CD14-positive monocyte (primary cell): ENCODE results near the gene RARRES2. TPM values are rescaled to one million over a fixed set of nuclear protein-coding genes. Genes with fewer than 3 reads are reported as not detected.

Experiments
- DNase-seq, 3 donors: peaks; one replicate each; pipeline ENCODE4 v3.0.0-alpha.2; 2011 to 2022
- H2AFZ ChIP-seq: 2 replicates; pipeline ENCODE4 v1.6.0; 2012; ENCODE audit warnings: mild to moderate bottlenecking, low read depth, low read length, inconsistent platforms; ENCODE audit not compliant: insufficient read depth, poor library complexity, severe bottlenecking
- H3K27ac ChIP-seq, 2 donors: 1 replicate in 1 of 2; 2 replicates in 1 of 2; pipeline ENCODE4 v1.5.1; 2012 to 2013; ENCODE audit warnings: low read length in 2 of 2, control low read depth in 1 of 2, inconsistent platforms in 1 of 2, low read depth in 1 of 2, mild to moderate bottlenecking in 1 of 2
- H3K27me3 ChIP-seq, 2 donors: one replicate each; pipeline versions ENCODE4 v1.6.0 to v1.6.1; 2011 to 2013; ENCODE audit warnings: low read length in 2 of 2; ENCODE audit not compliant: control insufficient read depth in 2 of 2, insufficient read depth in 2 of 2
- H3K36me3 ChIP-seq, 2 donors: replicated peaks in 1 of 2; 1 replicate in 1 of 2; 2 replicates in 1 of 2; pipeline versions ENCODE4 v1.5.1 to v1.6.1; 2012 to 2013; ENCODE audit warnings: low read length in 2 of 2, control low read depth in 1 of 2, inconsistent platforms in 1 of 2, mild to moderate bottlenecking in 1 of 2; ENCODE audit not compliant: insufficient read depth in 2 of 2, control insufficient read depth in 1 of 2
- H3K4me1 ChIP-seq, 2 donors: 1 replicate in 1 of 2; 2 replicates in 1 of 2; pipeline versions ENCODE4 v1.5.1 to v1.6.1; 2012 to 2013; ENCODE audit warnings: low read length in 2 of 2, control low read depth in 1 of 2, inconsistent platforms in 1 of 2, mild to moderate bottlenecking in 1 of 2, moderate library complexity in 1 of 2; ENCODE audit not compliant: insufficient read depth in 2 of 2, control insufficient read depth in 1 of 2
- H3K4me2 ChIP-seq: replicated peaks from 2 replicates; pipeline ENCODE3; 2012; ENCODE audit warnings: low read length, moderate library complexity, mild to moderate bottlenecking; ENCODE audit not compliant: poor library complexity, severe bottlenecking; ENCODE audit errors: extremely low read depth
- H3K4me3 ChIP-seq, 3 experiments: fragments of 200-600 bp in 1 of 3; sonication (generic) in 1 of 3; replicated peaks in 1 of 3; 1 replicate in 2 of 3; 2 replicates in 1 of 3; pipeline ENCODE4 v1.5.1; 2011 to 2013; ENCODE audit warnings: low read length in 3 of 3, mild to moderate bottlenecking in 3 of 3, control low read depth in 2 of 3, low read depth in 2 of 3, inconsistent platforms in 1 of 3, moderate library complexity in 1 of 3
- H3K79me2 ChIP-seq: 2 replicates; pipeline ENCODE4 v1.6.0; 2012; ENCODE audit warnings: mild to moderate bottlenecking, control low read depth, inconsistent platforms, low read length, moderate library complexity; ENCODE audit not compliant: insufficient read depth
- H3K9ac ChIP-seq: 2 replicates; pipeline ENCODE4 v1.6.0; 2017; ENCODE audit warnings: low read length, mild to moderate bottlenecking; ENCODE audit not compliant: insufficient read depth, poor library complexity, severe bottlenecking
- H3K9me3 ChIP-seq, 2 donors: replicated peaks in 1 of 2; 1 replicate in 1 of 2; 2 replicates in 1 of 2; pipeline versions ENCODE4 v1.5.1 to v1.6.1; 2012 to 2013; ENCODE audit warnings: low read length in 2 of 2, control low read depth in 1 of 2; ENCODE audit not compliant: control insufficient read depth in 1 of 2, insufficient read depth in 1 of 2
- H4K20me1 ChIP-seq: 2 replicates; pipeline ENCODE4 v1.6.0; 2012; ENCODE audit warnings: mild to moderate bottlenecking, low read length, control low read depth, moderate library complexity; ENCODE audit not compliant: insufficient read depth
- H3K27ac Mint-ChIP-seq, 7 donors: one replicate each; pipeline ENCODE4 v1.8.0; 2020; ENCODE audit warnings: mild to moderate bottlenecking in 7 of 7, mixed read lengths in 7 of 7, moderate library complexity in 6 of 7, inconsistent platforms in 2 of 7
- H3K27me3 Mint-ChIP-seq, 3 donors: one replicate each; pipeline ENCODE4 v1.8.0; 2021 to 2022; ENCODE audit warnings: low read depth in 3 of 3, mild to moderate bottlenecking in 3 of 3, mixed read lengths in 3 of 3, moderate library complexity in 3 of 3, inconsistent platforms in 1 of 3
- H3K36me3 Mint-ChIP-seq, 2 donors: one replicate each; pipeline ENCODE4 v1.8.0; 2020; ENCODE audit warnings: mixed read lengths in 2 of 2, inconsistent platforms in 1 of 2, mild to moderate bottlenecking in 1 of 2
- H3K4me1 Mint-ChIP-seq: one replicate; pipeline ENCODE4 v1.8.0; 2020; ENCODE audit warnings: mild to moderate bottlenecking, mixed read lengths
- H3K4me3 Mint-ChIP-seq, 2 donors: one replicate each; pipeline ENCODE4 v1.8.0; 2020; ENCODE audit warnings: mild to moderate bottlenecking in 2 of 2, mixed read lengths in 2 of 2, moderate library complexity in 1 of 2
- H3K9me3 Mint-ChIP-seq, 7 donors: one replicate each; pipeline ENCODE4 v1.8.0; 2020 to 2022; ENCODE audit warnings: mixed read lengths in 7 of 7, mild to moderate bottlenecking in 6 of 7, moderate library complexity in 6 of 7, inconsistent platforms in 2 of 7
- WGBS: methylation state at CpG from one replicate; pipeline ENCODE4 v1.1.5; 2013; ENCODE audit warnings: missing lambda C conversion rate; ENCODE audit not compliant: insufficient coverage; 5-methylcytosine and 5-hydroxymethylcytosine counted together
- intact Hi-C, 2 donors: fragments of 100-400 bp; cut with micrococcal nuclease; formaldehyde crosslinking; loops; one replicate each; pipeline versions ENCODE4 v1.15.0 to v1.15.1; 2023
- polyA plus RNA-seq, 3 donors: library from polyadenylated mRNA; depleted of rRNA in 1 of 3; unstranded in 2 of 3; stranded (reverse) in 1 of 3; fragments of 300-500 nt in 2 of 3; fragments of >200 nt in 1 of 3; fragmentation: Illumina TruSeq in 2 of 3; gene quantifications; 1 replicate in 2 of 3; 2 replicates in 1 of 3; pipeline ENCODE4 v1.2.3, GENCODE V29; 2012 to 2021
- TF ChIP-seq, protein P1 (sequence below): fragments of 200-600 bp; IDR thresholded peaks from one replicate; pipeline ENCODE4 v1.8.0; 2022; ENCODE audit warnings: antibody characterized with exemption, mild to moderate bottlenecking

The RARRES2 gene
- polyA plus RNA-seq, 3 donors, result not detected

GRCh38 chr7:150381096-150381495, 39.7 kb upstream of the RARRES2 start:
- no peaks in the 10 kb centered on the region for H3K36me3 ChIP-seq
- TF ChIP-seq, protein P1, sequence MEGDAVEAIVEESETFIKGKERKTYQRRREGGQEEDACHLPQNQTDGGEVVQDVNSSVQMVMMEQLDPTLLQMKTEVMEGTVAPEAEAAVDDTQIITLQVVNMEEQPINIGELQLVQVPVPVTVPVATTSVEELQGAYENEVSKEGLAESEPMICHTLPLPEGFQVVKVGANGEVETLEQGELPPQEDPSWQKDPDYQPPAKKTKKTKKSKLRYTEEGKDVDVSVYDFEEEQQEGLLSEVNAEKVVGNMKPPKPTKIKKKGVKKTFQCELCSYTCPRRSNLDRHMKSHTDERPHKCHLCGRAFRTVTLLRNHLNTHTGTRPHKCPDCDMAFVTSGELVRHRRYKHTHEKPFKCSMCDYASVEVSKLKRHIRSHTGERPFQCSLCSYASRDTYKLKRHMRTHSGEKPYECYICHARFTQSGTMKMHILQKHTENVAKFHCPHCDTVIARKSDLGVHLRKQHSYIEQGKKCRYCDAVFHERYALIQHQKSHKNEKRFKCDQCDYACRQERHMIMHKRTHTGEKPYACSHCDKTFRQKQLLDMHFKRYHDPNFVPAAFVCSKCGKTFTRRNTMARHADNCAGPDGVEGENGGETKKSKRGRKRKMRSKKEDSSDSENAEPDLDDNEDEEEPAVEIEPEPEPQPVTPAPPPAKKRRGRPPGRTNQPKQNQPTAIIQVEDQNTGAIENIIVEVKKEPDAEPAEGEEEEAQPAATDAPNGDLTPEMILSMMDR, result no peak
- intact Hi-C loops, result no loop called here
- H2AFZ ChIP-seq, result no peak overlapping the region
- H3K36me3 Mint-ChIP-seq, result peaks cover 5 to 11% of the 10 kb centered on the region in 2 donors
- H3K4me3 Mint-ChIP-seq, result no peak overlapping the region
- peaks cover 47 to 53% of the 10 kb centered on the region in 2 donors for H3K4me1 ChIP-seq
- peaks cover 3% of the 10 kb centered on the region for H4K20me1 ChIP-seq
- no peaks in the 10 kb centered on the region for H3K9me3 ChIP-seq
- DNase-seq, result no peak
- no peak overlapping the region for H3K4me2 ChIP-seq
- H3K27me3 Mint-ChIP-seq, result peaks cover 0 to 1% (median 0%) of the 10 kb centered on the region in 3 donors
- H3K4me1 Mint-ChIP-seq, result peaks cover 56% of the 10 kb centered on the region
- H3K9me3 Mint-ChIP-seq, result no peaks in the 10 kb centered on the region
- WGBS, result 100% methylated on average over 7 of the region's 9 CpGs
- no peak overlapping the region for H3K27ac Mint-ChIP-seq
- H3K27ac ChIP-seq, result no peak overlapping the region
- peaks cover 49% of the 10 kb centered on the region for H3K79me2 ChIP-seq
- H3K27me3 ChIP-seq, result no peaks in the 10 kb centered on the region
- H3K4me3 ChIP-seq, result no peak overlapping the region
- no peak overlapping the region for H3K9ac ChIP-seq

GRCh38 chr7:150380463-150380862, 39.0 kb upstream of the RARRES2 start:
- Histone ChIP-seq H3K9me3 (no peaks in the 10 kb centered on the region), H3K27me3 (no peaks in the 10 kb centered on the region), H3K36me3 (no peaks in the 10 kb centered on the region), H3K4me3 (peak overlapping the region in 1 of 3 experiments; percentile 96), H3K27ac (no peak overlapping the region), H2AFZ (peak overlapping the region; percentile 95), H3K79me2 (peaks cover 49% of the 10 kb centered on the region), H4K20me1 (peaks cover 3% of the 10 kb centered on the region), H3K9ac (no peak overlapping the region), H3K4me1 (peaks cover 47 to 53% of the 10 kb centered on the region in 2 donors), H3K4me2 (peak overlapping the region; percentile 97)
- intact Hi-C loops, result no loop called here
- peak overlapping the region in 2 of 7 donors; percentile 22 to 67 for H3K27ac Mint-ChIP-seq
- H3K27me3 Mint-ChIP-seq, result peaks cover 0 to 1% (median 0%) of the 10 kb centered on the region in 3 donors
- H3K4me1 Mint-ChIP-seq, result peaks cover 57% of the 10 kb centered on the region
- TF ChIP-seq, protein P1, result no peak
- H3K9me3 Mint-ChIP-seq, result no peaks in the 10 kb centered on the region
- 50% methylated on average over 9 of the region's 11 CpGs for WGBS
- H3K4me3 Mint-ChIP-seq, result peak overlapping the region; percentile 90 to 93
- H3K36me3 Mint-ChIP-seq, result peaks cover 5 to 12% of the 10 kb centered on the region in 2 donors
- no peak for DNase-seq
